GM12865 (cell line): ENCODE measurements around the gene STIP1.
A peak's percentile ranks its signal among the peaks of the same experiment; 100 is the strongest.

Source experiments
- DNase-seq: peaks from one replicate; pipeline ENCODE4 v3.0.0; 2010; ENCODE audit warnings: low read depth
- H3K4me3 ChIP-seq: 2 replicates; pipeline ENCODE4 v1.5.1; 2011; ENCODE audit warnings: mild to moderate bottlenecking, low read depth, low read length, control low read depth
- CTCF ChIP-seq: IDR thresholded peaks from 2 replicates; pipeline ENCODE4 v1.5.1; 2011; ENCODE audit warnings: low read length, control low read depth, low read depth, inconsistent platforms; ENCODE audit not compliant: insufficient read depth; ENCODE audit errors: missing control alignments

STIP1 gene

GRCh38 chr11:64218628-64219353, 32.8 kb downstream of the STIP1 start:
- DNase-seq, result no peak
- TF ChIP-seq CTCF, result no peak

DNA sequence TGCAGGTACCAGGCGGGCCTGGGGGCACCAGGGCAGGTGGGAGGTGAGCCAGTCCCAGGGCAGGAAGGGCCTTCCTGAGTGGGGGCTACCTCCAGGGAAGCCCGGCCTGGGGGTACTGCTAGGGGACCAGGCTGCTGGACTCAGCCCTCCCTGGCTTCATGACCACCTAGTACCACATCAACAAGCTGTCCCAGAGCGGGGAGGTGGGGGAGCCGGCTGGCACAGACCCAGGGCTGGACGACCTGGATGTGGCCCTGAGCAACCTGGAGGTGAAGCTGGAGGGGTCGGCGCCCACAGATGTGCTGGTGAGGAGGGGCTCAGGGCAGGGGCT, 33.3 kb downstream of the STIP1 start:
- no peak overlapping the region for H3K4me3 ChIP-seq
- DNase-seq, result no peak
- TF ChIP-seq CTCF, result no peak

More at GRCh38 chr11:64218628-64219353, 32.8 kb downstream of the STIP1 start:
- no peak overlapping the region for H3K4me3 ChIP-seq

DNA sequence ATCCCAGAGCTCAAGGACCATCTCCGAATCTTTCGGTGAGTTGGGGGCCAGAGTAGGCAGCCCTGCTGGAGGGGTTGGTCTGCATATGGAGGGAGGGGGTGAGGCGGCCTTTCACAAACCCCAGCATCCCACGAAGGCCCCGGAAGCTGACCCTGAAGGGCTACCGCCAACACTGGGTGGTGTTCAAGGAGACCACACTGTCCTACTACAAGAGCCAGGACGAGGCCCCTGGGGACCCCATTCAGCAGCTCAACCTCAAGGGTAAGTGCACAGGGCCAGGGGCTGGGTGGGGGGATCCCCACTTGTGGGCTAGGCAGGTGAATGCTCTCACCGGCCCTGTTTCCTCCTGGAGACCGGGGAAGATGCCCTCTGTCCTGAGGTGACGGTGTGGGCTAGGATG, 33.8 kb downstream of the STIP1 start:
- no peak overlapping the region for H3K4me3 ChIP-seq
- no peak for TF ChIP-seq CTCF
- DNase-seq, result peak; percentile 5

DNA sequence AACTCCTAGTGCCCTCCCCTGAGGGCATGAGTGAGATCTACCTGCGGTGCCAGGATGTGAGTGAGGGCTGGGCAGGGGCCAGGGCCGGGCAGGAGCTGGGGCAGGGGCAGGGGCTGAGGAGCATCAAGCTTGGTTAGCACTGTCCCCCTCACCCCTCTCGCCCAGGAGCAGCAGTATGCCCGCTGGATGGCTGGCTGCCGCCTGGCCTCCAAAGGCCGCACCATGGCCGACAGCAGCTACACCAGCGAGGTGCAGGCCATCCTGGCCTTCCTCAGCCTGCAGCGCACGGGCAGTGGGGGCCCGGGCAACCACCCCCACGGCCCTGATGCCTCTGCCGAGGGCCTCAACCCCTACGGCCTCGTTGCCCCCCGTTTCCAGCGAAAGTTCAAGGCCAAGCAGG, 34.3 kb downstream of the STIP1 start:
- no peak for TF ChIP-seq CTCF
- no peak overlapping the region for H3K4me3 ChIP-seq
- DNase-seq, result no peak

GRCh38 chr11:64220798-64221197, 34.8 kb downstream of the STIP1 start:
- no peak overlapping the region for H3K4me3 ChIP-seq
- no peak for DNase-seq
- no peak for TF ChIP-seq CTCF

DNA sequence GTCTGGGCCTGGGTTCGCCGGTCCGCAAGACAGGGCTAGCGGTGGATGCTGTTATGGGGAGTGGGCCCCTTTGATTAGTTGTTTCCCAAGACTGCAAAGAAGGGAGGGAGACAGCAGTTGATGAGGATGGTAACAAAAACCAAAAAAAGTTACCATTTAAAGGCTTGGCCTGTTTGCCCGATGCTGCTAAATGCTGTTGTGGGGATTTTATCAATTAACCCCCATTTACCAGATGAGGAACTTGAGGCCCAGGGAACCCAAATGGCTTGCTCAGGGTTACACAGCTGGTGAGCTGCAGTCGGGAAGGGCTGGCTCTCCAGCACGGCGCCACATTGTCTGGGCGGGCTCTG, 36.7 kb downstream of the STIP1 start:
- DNase-seq, result peak; percentile 10
- H3K4me3 ChIP-seq, result no peak overlapping the region
- TF ChIP-seq CTCF, result no peak

DNA sequence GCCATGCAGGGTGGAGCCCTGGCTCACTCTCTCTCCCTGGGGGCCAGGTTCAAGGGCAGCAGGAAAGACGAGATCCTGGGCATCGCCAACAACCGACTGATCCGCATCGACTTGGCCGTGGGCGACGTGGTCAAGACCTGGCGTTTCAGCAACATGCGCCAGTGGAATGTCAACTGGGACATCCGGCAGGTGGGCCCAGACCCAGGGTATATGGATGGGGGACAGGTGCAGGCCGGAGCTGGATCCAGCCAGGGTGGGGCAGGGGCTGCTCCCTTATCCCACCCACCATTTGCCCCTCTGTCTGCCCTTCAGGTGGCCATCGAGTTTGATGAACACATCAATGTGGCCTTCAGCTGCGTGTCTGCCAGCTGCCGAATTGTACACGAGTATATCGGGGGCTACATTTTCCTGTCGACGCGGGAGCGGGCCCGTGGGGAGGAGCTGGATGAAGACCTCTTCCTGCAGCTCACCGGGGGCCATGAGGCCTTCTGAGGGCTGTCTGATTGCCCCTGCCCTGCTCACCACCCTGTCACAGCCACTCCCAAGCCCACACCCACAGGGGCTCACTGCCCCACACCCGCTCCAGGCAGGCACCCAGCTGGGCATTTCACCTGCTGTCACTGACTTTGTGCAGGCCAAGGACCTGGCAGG, 37.2 kb downstream of the STIP1 start:
- H3K4me3 ChIP-seq, result no peak overlapping the region
- TF ChIP-seq CTCF, result no peak
- no peak for DNase-seq
